HG02623 (cell line): ENCODE data around the gene WDR72.
"Not testable (repeated sequence)": the region's sequence is repeated elsewhere in the genome, so short reads cannot be mapped to it uniquely, and the experiment has no call there.

ENCODE experiments used
- ATAC-seq: cut with Tn5 transposase; IDR thresholded peaks from one replicate; pipeline ENCODE4 v1.9.1; 2021; ENCODE audit warnings: moderate library complexity; ENCODE audit not compliant: unreplicated experiment

WDR72 gene

GRCh38 chr15:53759411-53759931, at the start of gene WDR72:
WDR72 (minus strand) TSS chr15:53759663; CDS start chr15:53733149, 26,514 bp downstream.
- no peak for ATAC-seq

GRCh38 chr15:53808058-53808706, 48.7 kb upstream of the WDR72 start:
- no peak for ATAC-seq

GRCh38 chr15:53807501-53807900, 48.0 kb upstream of the WDR72 start:
- no peak for ATAC-seq

GRCh38 chr15:53802672-53803071, 43.2 kb upstream of the WDR72 start:
- no peak for ATAC-seq

GRCh38 chr15:53791581-53791980, 32.1 kb upstream of the WDR72 start:
- ATAC-seq = no peak

- no peak for ATAC-seq
These were observed 30.4 kb upstream of the WDR72 start for GRCh38 chr15:53789654-53790375.

- ATAC-seq = no peak
These were observed 26.9 kb upstream of the WDR72 start for GRCh38 chr15:53786401-53786800.

- not testable (repeated sequence) for ATAC-seq
These were observed 25.8 kb upstream of the WDR72 start for GRCh38 chr15:53785241-53785640.

GRCh38 chr15:53762916-53763315, 3.5 kb upstream of the WDR72 start:
- ATAC-seq = no peak

- no peak for ATAC-seq
These were observed 1.1 kb downstream of the WDR72 start for GRCh38 chr15:53758412-53758811.

- no peak for ATAC-seq
These were observed 1.6 kb downstream of the WDR72 start for GRCh38 chr15:53757906-53758305.

- no peak for ATAC-seq
These were observed 5.7 kb downstream of the WDR72 start for GRCh38 chr15:53753813-53754212.

GRCh38 chr15:53752406-53752805, 7.1 kb downstream of the WDR72 start:
- no peak for ATAC-seq

- no peak for ATAC-seq
These were observed 11.9 kb downstream of the WDR72 start for GRCh38 chr15:53747501-53748068.

GRCh38 chr15:53746101-53746500, 13.4 kb downstream of the WDR72 start:
- no peak for ATAC-seq

GRCh38 chr15:53739651-53740050, 19.8 kb downstream of the WDR72 start:
- ATAC-seq = no peak

GRCh38 chr15:53739187-53739586, 20.3 kb downstream of the WDR72 start:
- no peak for ATAC-seq

GRCh38 chr15:53721334-53722087, 38.0 kb downstream of the WDR72 start:
- ATAC-seq = no peak

GRCh38 chr15:53716909-53717876, 42.3 kb downstream of the WDR72 start:
- no peak for ATAC-seq

GRCh38 chr15:53713218-53713617, 46.2 kb downstream of the WDR72 start:
- ATAC-seq = no peak
